Large intestine (tissue), 3 donors: ENCODE data around the gene EXOC5. TPM values are rescaled to one million over a fixed set of nuclear protein-coding genes. Genes with fewer than 3 reads are reported as not detected.

Experiments
- DNase-seq, 2 donors: peaks; one replicate each; pipeline versions ENCODE4 v3.0.0 to v3.0.0-alpha.2; 2013
- H3K27ac ChIP-seq: one replicate; pipeline ENCODE4 v1.5.1; 2013; ENCODE audit warnings: low read length
- H3K27me3 ChIP-seq: 2 replicates; pipeline ENCODE4 v1.6.1; 2013; ENCODE audit warnings: low read length; ENCODE audit not compliant: control insufficient read depth, insufficient read depth
- H3K36me3 ChIP-seq: 2 replicates; pipeline ENCODE4 v1.6.1; 2013; ENCODE audit warnings: low read length; ENCODE audit not compliant: control insufficient read depth, insufficient read depth
- H3K4me1 ChIP-seq: one replicate; pipeline ENCODE4 v1.6.1; 2013; ENCODE audit warnings: low read length; ENCODE audit not compliant: control insufficient read depth, insufficient read depth
- H3K4me3 ChIP-seq: one replicate; pipeline ENCODE4 v1.5.1; 2013; ENCODE audit warnings: low read length
- H3K9me3 ChIP-seq: one replicate; pipeline ENCODE4 v1.6.1; 2013; ENCODE audit warnings: mild to moderate bottlenecking, low read depth, low read length, moderate library complexity; ENCODE audit not compliant: control insufficient read depth
- WGBS: methylation state at CpG from one replicate; pipeline ENCODE4 v1.1.5; 2013; ENCODE audit warnings: low lambda C conversion rate; ENCODE audit not compliant: insufficient coverage; 5-methylcytosine and 5-hydroxymethylcytosine counted together
- polyA plus RNA-seq: library from polyadenylated mRNA; unstranded; fragments of 120-200 nt; gene quantifications from one replicate; pipeline ENCODE4 v1.2.1, GENCODE V29; 2013

Gene EXOC5
- polyA plus RNA-seq, 1 donor = 63.8 TPM

DNA sequence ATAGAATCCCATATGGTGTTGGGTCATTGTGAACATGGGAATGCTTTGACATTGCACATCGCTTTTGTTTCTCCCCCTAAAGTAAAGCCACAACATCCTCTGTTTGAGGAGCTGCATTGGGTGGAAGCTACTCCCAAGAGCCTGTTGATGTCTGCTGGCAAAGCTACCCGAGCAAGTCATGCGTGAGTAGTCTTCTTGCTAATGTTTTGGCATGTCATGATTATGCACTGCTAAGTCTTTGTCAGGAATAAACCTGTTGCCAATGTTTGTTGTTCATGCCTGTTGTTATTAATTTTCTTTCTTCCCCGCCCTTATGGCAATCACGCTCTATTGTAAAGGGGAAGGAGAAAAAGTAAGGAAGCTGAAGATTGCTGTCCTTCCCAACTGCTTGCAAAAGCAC, 97.3 kb downstream of the EXOC5 start:
- Histone ChIP-seq H3K27ac (no peak overlapping the region), H3K27me3 (peaks cover 2% of the 10 kb centered on the region), H3K4me3 (no peak overlapping the region), H3K4me1 (no peaks in the 10 kb centered on the region), H3K36me3 (no peaks in the 10 kb centered on the region), H3K9me3 (no peaks in the 10 kb centered on the region)
- no CpG with 5 or more reads among the region's 5 CpGs for WGBS
- no peak for DNase-seq

DNA sequence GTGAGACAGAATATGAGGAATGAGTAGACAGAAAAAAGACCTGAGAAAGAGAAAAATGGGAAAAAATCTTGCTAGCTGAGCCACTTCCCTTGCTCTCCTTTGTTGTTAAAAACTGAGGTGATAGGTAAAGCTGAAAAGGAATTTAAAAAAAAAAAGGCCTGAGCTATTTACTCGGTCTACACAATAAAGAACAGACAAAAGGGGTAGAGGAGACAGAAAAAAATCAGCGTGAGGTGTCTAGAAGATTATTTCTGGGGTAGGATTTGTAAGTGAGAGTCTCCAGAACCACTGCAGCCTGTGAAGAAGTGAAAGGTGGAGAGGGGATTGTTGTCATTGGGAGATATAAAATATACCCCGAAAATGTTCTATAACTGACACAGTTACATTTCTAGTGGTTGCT, 98.8 kb downstream of the EXOC5 start:
- H3K4me1 ChIP-seq = no peaks in the 10 kb centered on the region
- no peaks in the 10 kb centered on the region for H3K36me3 ChIP-seq
- H3K27ac ChIP-seq = no peak overlapping the region
- no peak for DNase-seq
- no peaks in the 10 kb centered on the region for H3K9me3 ChIP-seq
- no peaks in the 10 kb centered on the region for H3K27me3 ChIP-seq
- no peak overlapping the region for H3K4me3 ChIP-seq
- WGBS = 29% methylated on average over 2 of the region's 3 CpGs

DNA sequence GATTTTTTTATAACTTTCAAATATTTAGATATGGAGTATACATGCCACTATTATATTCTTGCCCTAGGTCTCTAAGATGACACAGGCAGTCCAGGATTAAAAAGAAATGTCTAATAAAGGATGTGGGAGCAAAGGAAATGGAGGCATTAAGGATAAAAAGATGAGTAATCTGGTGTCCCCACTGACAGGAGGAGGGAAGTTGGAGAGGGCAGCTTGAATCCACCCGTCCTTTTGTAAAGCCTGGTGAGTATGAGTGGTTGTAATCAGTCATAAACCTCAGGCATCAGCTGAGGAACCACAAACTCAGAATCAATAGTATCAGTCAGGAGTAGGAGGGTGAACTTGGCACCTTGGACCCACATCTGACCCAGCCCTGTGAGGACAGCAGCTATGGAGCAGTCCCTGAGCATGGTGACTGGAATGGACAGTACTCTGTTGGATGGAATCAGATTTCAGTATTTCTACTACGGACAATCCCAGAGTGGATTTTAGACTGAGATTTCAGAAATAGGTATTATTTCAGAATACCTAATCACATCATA, 100.5 kb downstream of the EXOC5 start:
- H3K4me1 ChIP-seq = no peaks in the 10 kb centered on the region
- H3K9me3 ChIP-seq = no peaks in the 10 kb centered on the region
- H3K27ac ChIP-seq = no peak overlapping the region
- H3K27me3 ChIP-seq = no peaks in the 10 kb centered on the region
- H3K36me3 ChIP-seq = no peaks in the 10 kb centered on the region
- no peak overlapping the region for H3K4me3 ChIP-seq
- 80% methylated on average over 1 of the region's 2 CpGs for WGBS
- DNase-seq = peak; percentile 13 to 52

DNA sequence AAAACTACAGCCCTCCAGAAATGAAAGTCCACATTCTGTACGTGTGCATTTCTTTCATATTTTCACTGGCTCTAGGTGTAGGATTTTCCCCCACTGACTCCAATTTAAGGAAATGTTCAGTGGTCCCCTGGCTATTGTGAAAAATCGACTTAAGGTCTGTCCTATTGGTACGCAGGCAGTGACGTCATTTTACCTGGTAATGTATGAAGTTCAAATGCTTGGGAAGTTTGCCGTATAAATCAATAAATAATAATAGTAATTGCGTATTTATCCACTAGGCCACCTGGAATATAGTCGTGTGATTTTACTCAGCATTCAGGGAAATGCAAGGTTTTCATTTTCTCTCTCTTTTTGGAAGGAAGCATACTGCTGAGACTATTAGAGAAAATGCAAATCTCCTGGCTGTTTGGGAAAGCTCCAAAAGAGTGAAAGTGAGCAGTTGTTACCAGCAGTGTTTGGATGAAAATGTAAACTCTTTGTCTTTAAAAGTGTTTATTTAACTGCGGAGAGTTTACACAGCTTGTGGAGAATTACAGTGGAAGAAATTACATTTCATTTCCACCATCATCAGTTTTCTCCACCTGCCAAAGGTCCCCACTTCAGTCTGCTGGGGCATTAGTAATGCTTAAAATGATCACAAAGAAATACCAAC, 107.0 kb downstream of the EXOC5 start:
- Histone ChIP-seq H3K4me1 (no peaks in the 10 kb centered on the region), H3K27me3 (peaks cover 8% of the 10 kb centered on the region), H3K27ac (no peak overlapping the region), H3K4me3 (no peak overlapping the region), H3K9me3 (no peaks in the 10 kb centered on the region), H3K36me3 (no peaks in the 10 kb centered on the region)
- no peak for DNase-seq
- 71% methylated on average over 1 of the region's 8 CpGs for WGBS

DNA sequence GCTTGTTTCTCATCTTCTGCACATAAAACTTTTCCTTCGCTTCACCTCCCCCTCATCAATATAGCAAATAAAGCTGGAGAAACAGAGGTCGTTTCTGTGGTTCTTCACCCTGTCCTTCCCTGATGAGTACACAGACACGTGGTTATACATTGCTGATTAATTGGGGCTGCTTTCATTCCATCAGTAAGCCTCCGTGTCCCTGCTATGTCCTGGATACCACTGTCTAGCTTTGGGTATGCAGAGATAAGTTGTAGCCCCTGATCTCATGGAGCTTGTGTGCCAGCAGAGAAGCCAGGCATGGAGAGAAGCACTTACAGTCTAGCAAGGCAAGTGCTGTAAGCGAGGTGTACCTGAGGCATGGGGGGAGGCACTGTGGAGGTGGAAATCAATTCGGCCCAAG, 108.4 kb downstream of the EXOC5 start:
- Histone ChIP-seq H3K27ac (no peak overlapping the region), H3K4me3 (no peak overlapping the region), H3K9me3 (no peaks in the 10 kb centered on the region), H3K4me1 (no peaks in the 10 kb centered on the region), H3K36me3 (no peaks in the 10 kb centered on the region), H3K27me3 (peaks cover 8% of the 10 kb centered on the region)
- WGBS = no CpG with 5 or more reads among the region's 6 CpGs
- DNase-seq = no peak

DNA sequence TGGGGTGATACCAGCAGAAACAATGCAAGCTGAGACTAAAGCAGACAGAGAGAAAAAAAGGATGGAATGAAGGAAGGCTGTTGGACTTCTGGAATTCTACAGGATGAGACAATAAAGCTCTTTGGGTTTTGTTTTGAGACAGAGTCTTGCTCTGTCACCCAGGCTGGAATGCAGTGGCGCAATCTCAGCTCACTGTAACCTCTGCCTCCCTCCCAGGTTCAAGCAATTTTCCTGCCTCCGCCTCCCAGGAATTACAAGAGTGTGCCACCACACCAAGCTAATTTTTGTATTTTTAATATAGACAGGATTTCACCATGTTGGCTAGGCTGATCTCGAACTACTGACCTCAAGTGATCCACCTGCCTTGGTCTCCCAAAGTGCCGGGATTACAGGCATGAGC, 115.4 kb downstream of the EXOC5 start:
- no peaks in the 10 kb centered on the region for H3K4me1 ChIP-seq
- H3K9me3 ChIP-seq = no peaks in the 10 kb centered on the region
- WGBS = no CpG with 5 or more reads among the region's 4 CpGs
- H3K27me3 ChIP-seq = peaks cover 2% of the 10 kb centered on the region
- no peak overlapping the region for H3K4me3 ChIP-seq
- DNase-seq = no peak
- no peak overlapping the region for H3K27ac ChIP-seq
- H3K36me3 ChIP-seq = no peaks in the 10 kb centered on the region

Other genes with a start within 250 kb of the EXOC5 start
- gene AP5M1, start 66 bp upstream of the EXOC5 start, polyA plus RNA-seq = 51.2 TPM
- gene NAA30, start 121.7 kb upstream of the EXOC5 start, polyA plus RNA-seq = 24.3 TPM
- gene CCDC198, start 225.0 kb upstream of the EXOC5 start, polyA plus RNA-seq = 90.7 TPM